DOHH2 (cell line): ENCODE data around the gene ITPR2.

ENCODE experiments used
- H3F3A ChIP-seq: fragments of 200-600 bp; sonication (generic), shearing (Covaris generic); 2 replicates; pipeline ENCODE4 v1.6.0; 2016; ENCODE audit warnings: antibody characterized with exemption, mild to moderate bottlenecking; ENCODE audit not compliant: control insufficient read depth, insufficient read depth
- H3K27ac ChIP-seq: fragments of 200-600 bp; sonication (generic); 2 replicates; pipeline ENCODE4 v1.5.1; 2014; ENCODE audit warnings: low read depth, mild to moderate bottlenecking, low read length, moderate library complexity
- H3K27me3 ChIP-seq: fragments of 200-600 bp; sonication (generic); 2 replicates; pipeline ENCODE4 v1.6.1; 2014; ENCODE audit warnings: mild to moderate bottlenecking, low read length, mixed read lengths; ENCODE audit not compliant: control insufficient read depth
- H3K36me3 ChIP-seq: fragments of 200-600 bp; sonication (generic); 2 replicates; pipeline ENCODE4 v1.6.1; 2014; ENCODE audit warnings: mild to moderate bottlenecking, low read length, moderate library complexity, mixed read lengths; ENCODE audit not compliant: control insufficient read depth
- H3K4me1 ChIP-seq: fragments of 200-600 bp; sonication (generic); 2 replicates; pipeline ENCODE4 v1.6.1; 2014; ENCODE audit warnings: mild to moderate bottlenecking, low read length, mixed read lengths; ENCODE audit not compliant: control insufficient read depth
- H3K4me2 ChIP-seq: fragments of 200-600 bp; sonication (generic); 2 replicates; pipeline ENCODE4 v1.6.0; 2014; ENCODE audit warnings: mild to moderate bottlenecking, low read length, moderate library complexity
- H3K4me3 ChIP-seq: fragments of 200-600 bp; sonication (generic); 2 replicates; pipeline ENCODE4 v1.5.1; 2014; ENCODE audit warnings: mild to moderate bottlenecking, low read length, mixed read lengths
- H3K79me2 ChIP-seq: fragments of 200-600 bp; sonication (generic); 2 replicates; pipeline ENCODE4 v1.6.1; 2014; ENCODE audit warnings: mild to moderate bottlenecking, low read length, mixed read lengths; ENCODE audit not compliant: control insufficient read depth
- H3K9me2 ChIP-seq: fragments of 200-600 bp; sonication (generic); replicated peaks from 2 replicates; pipeline ENCODE4 v1.6.1; 2014; ENCODE audit warnings: mild to moderate bottlenecking, low read length, mixed read lengths; ENCODE audit not compliant: control insufficient read depth
- H3K9me3 ChIP-seq: fragments of 200-600 bp; sonication (generic); 2 replicates; pipeline ENCODE4 v1.6.1; 2014; ENCODE audit warnings: antibody characterized with exemption, low read length, mixed read lengths; ENCODE audit not compliant: control insufficient read depth, insufficient read depth
- H4K20me1 ChIP-seq: fragments of 200-600 bp; sonication (generic); 2 replicates; pipeline ENCODE4 v1.6.0; 2014; ENCODE audit warnings: low read depth, mild to moderate bottlenecking, antibody characterized with exemption, low read length, moderate library complexity; ENCODE audit not compliant: control insufficient read depth, insufficient read depth
- CTCF ChIP-seq: fragments of 200-600 bp; sonication (generic); IDR thresholded peaks from one replicate; pipeline ENCODE4 v1.5.1; 2014; ENCODE audit warnings: antibody characterized with exemption, mild to moderate bottlenecking, low read depth, low read length; ENCODE audit not compliant: poor library complexity, severe bottlenecking
- EZH2phosphoT487 ChIP-seq: fragments of 200-600 bp; sonication (generic); IDR thresholded peaks from 2 replicates; pipeline ENCODE4 v1.6.1; 2017; ENCODE audit warnings: borderline replicate concordance, mild to moderate bottlenecking, antibody characterized with exemption, low read length, moderate library complexity, mixed read lengths

Gene ITPR2

GRCh38 chr12:26373606-26374495, 459.1 kb downstream of the ITPR2 start:
- Histone ChIP-seq H3K36me3 (no peaks in the 10 kb centered on the region), H3K9me3 (no peaks in the 10 kb centered on the region), H3K79me2 (no peaks in the 10 kb centered on the region), H3K4me1 (no peaks in the 10 kb centered on the region), H3K27me3 (no peaks in the 10 kb centered on the region), H4K20me1 (no peaks in the 10 kb centered on the region), H3K27ac (no peak overlapping the region), H3K9me2 (no peaks in the 10 kb centered on the region), H3K4me3 (no peak overlapping the region), H3K4me2 (no peak overlapping the region), H3F3A (no peaks in the 10 kb centered on the region)
- TF ChIP-seq CTCF (no peak), EZH2phosphoT487 (no peak)

- Histone ChIP-seq H4K20me1 (no peaks in the 10 kb centered on the region), H3F3A (no peaks in the 10 kb centered on the region), H3K27ac (no peak overlapping the region), H3K4me2 (no peak overlapping the region), H3K9me3 (no peaks in the 10 kb centered on the region), H3K36me3 (no peaks in the 10 kb centered on the region), H3K4me1 (no peaks in the 10 kb centered on the region), H3K9me2 (no peaks in the 10 kb centered on the region), H3K79me2 (no peaks in the 10 kb centered on the region), H3K27me3 (no peaks in the 10 kb centered on the region), H3K4me3 (no peak overlapping the region)
- no peak for TF ChIP-seq CTCF
- TF ChIP-seq EZH2phosphoT487: no peak
Observed at GRCh38 chr12:26372866-26373265, 460.1 kb downstream of the ITPR2 start.

GRCh38 chr12:26370098-26370497, 462.9 kb downstream of the ITPR2 start:
- Histone ChIP-seq H3K27ac (no peak overlapping the region), H3F3A (no peaks in the 10 kb centered on the region), H3K79me2 (no peaks in the 10 kb centered on the region), H3K9me2 (no peaks in the 10 kb centered on the region), H3K9me3 (no peaks in the 10 kb centered on the region), H4K20me1 (no peaks in the 10 kb centered on the region), H3K4me3 (no peak overlapping the region), H3K27me3 (no peaks in the 10 kb centered on the region), H3K36me3 (no peaks in the 10 kb centered on the region), H3K4me1 (no peaks in the 10 kb centered on the region), H3K4me2 (no peak overlapping the region)
- TF ChIP-seq EZH2phosphoT487 (no peak), CTCF (no peak)
